Liver (tissue), 9 donors: ENCODE data around the gene OLIG2. TPM values are rescaled to one million over a fixed set of nuclear protein-coding genes. Genes with fewer than 3 reads are reported as not detected.

Experiments used
- DNase-seq: peaks from one replicate; pipeline ENCODE4 v3.0.0-alpha.2; 2017; ENCODE audit warnings: low spot score
- H3K27ac ChIP-seq, 2 donors: one replicate each; pipeline ENCODE4 v1.7.0; 2013; ENCODE audit warnings: inconsistent platforms in 2 of 2, low read length in 2 of 2, control low read depth in 1 of 2, low read depth in 1 of 2, mild to moderate bottlenecking in 1 of 2
- H3K27me3 ChIP-seq, 4 donors: one replicate each; pipeline versions ENCODE4 v1.6.1 to v1.7.0; 2013; ENCODE audit warnings: low read length in 3 of 4, inconsistent platforms in 1 of 4, mild to moderate bottlenecking in 1 of 4, moderate library complexity in 1 of 4; ENCODE audit not compliant: control insufficient read depth in 4 of 4, insufficient read depth in 4 of 4
- H3K36me3 ChIP-seq, 4 donors: one replicate each; pipeline versions ENCODE4 v1.6.1 to v1.7.0; 2013; ENCODE audit warnings: low read length in 3 of 4, mild to moderate bottlenecking in 3 of 4, low read depth in 1 of 4, moderate library complexity in 1 of 4; ENCODE audit not compliant: control insufficient read depth in 4 of 4, insufficient read depth in 3 of 4
- H3K4me1 ChIP-seq, 4 donors: one replicate each; pipeline versions ENCODE4 v1.6.1 to v1.7.0; 2013; ENCODE audit warnings: low read length in 3 of 4, mild to moderate bottlenecking in 3 of 4, moderate library complexity in 1 of 4; ENCODE audit not compliant: control insufficient read depth in 4 of 4, insufficient read depth in 4 of 4
- H3K4me3 ChIP-seq, 3 donors: one replicate each; pipeline versions ENCODE4 v1.6.1 to v1.7.0; 2013; ENCODE audit warnings: low read length in 3 of 3, control low read depth in 1 of 3, low read depth in 1 of 3, mild to moderate bottlenecking in 1 of 3
- H3K9ac ChIP-seq, 2 donors: one replicate each; pipeline ENCODE4 v1.7.0; 2013; ENCODE audit warnings: low read length in 2 of 2, mild to moderate bottlenecking in 2 of 2, moderate library complexity in 2 of 2, control low read depth in 1 of 2, low read depth in 1 of 2
- H3K9me3 ChIP-seq, 4 donors: one replicate each; pipeline versions ENCODE4 v1.6.1 to v1.7.0; 2013; ENCODE audit warnings: low read length in 3 of 4; ENCODE audit not compliant: control insufficient read depth in 4 of 4
- EGR1 ChIP-seq, 2 donors: IDR thresholded peaks; 2 replicates each; pipeline ENCODE4 v1.6.1; 2016 to 2018; ENCODE audit warnings: antibody characterized with exemption in 2 of 2, low read depth in 2 of 2
- FOXA2 ChIP-seq: IDR thresholded peaks from 2 replicates; pipeline ENCODE4 v1.6.1; 2016; ENCODE audit warnings: antibody characterized with exemption
- HNF4G ChIP-seq: IDR thresholded peaks from 2 replicates; pipeline ENCODE4 v1.6.1; 2016; ENCODE audit warnings: antibody characterized with exemption
- JUND ChIP-seq, 2 donors: IDR thresholded peaks; 2 replicates each; pipeline ENCODE4 v1.6.1; 2016; ENCODE audit warnings: antibody characterized with exemption in 2 of 2
- RAD21 ChIP-seq, 2 donors: IDR thresholded peaks; 2 replicates each; pipeline ENCODE4 v1.6.1; 2016; ENCODE audit warnings: antibody characterized with exemption in 2 of 2, mild to moderate bottlenecking in 2 of 2
- RXRA ChIP-seq, 2 donors: IDR thresholded peaks; 2 replicates each; pipeline ENCODE4 v1.6.1; 2017 to 2018; ENCODE audit warnings: antibody characterized with exemption in 2 of 2, mild to moderate bottlenecking in 1 of 2
- SP1 ChIP-seq: IDR thresholded peaks from 2 replicates; pipeline ENCODE4 v1.6.1; 2018; ENCODE audit warnings: antibody characterized with exemption, mild to moderate bottlenecking
- TAF1 ChIP-seq: conservative IDR thresholded peaks from 2 replicates; pipeline ENCODE4 v1.6.1; 2016; ENCODE audit warnings: antibody characterized with exemption, mild to moderate bottlenecking
- WGBS: extraction: QIAGEN DNeasy Blood & Tissue Kit; methylation state at CpG from one replicate; pipeline ENCODE4 v1.1.7; 2013; 5-methylcytosine and 5-hydroxymethylcytosine counted together
- polyA plus RNA-seq, 2 donors: library from polyadenylated mRNA; stranded (reverse) in 1 of 2; unstranded in 1 of 2; fragments of 200-250 nt in 1 of 2; fragments of >200 nt in 1 of 2; fragmentation: Nextera tagmentation in 1 of 2; extraction: Ambion mirVana in 1 of 2; gene quantifications; one replicate each; pipeline versions ENCODE4 v1.2.1 to v1.2.3, GENCODE V29; 2013 to 2015
- total RNA-seq, 2 donors: library from RNA; depleted of rRNA; stranded (reverse); fragments of >200 nt; gene quantifications; one replicate each; pipeline ENCODE4 v1.2.3, GENCODE V29; 2014
- TF ChIP-seq, protein P1 (sequence below): IDR thresholded peaks from 2 replicates; pipeline ENCODE4 v1.6.1; 2016; ENCODE audit warnings: antibody characterized with exemption
- TF ChIP-seq, protein P2 (sequence below): fragments of 150-350 bp; IDR thresholded peaks from 2 replicates; pipeline ENCODE4 v1.5.1; 2017; ENCODE audit warnings: improper control_type of control experiment, low read depth, low read length; ENCODE audit not compliant: missing input control
- TF ChIP-seq, protein P3 (sequence below): IDR thresholded peaks from 2 replicates; pipeline ENCODE4 v1.6.1; 2016; ENCODE audit warnings: antibody characterized with exemption, mild to moderate bottlenecking
- TF ChIP-seq, protein P4 (sequence below): IDR thresholded peaks from 2 replicates; pipeline ENCODE4 v1.6.1; 2016; ENCODE audit warnings: antibody characterized with exemption
- donor health status: healthy.
- donor health status: healthy.
- donor health status: healthy.
- donor health status: healthy.
- donor health status: healthy.

OLIG2 gene
- total and polyA plus RNA-seq, 4 donors = not detected

DNA sequence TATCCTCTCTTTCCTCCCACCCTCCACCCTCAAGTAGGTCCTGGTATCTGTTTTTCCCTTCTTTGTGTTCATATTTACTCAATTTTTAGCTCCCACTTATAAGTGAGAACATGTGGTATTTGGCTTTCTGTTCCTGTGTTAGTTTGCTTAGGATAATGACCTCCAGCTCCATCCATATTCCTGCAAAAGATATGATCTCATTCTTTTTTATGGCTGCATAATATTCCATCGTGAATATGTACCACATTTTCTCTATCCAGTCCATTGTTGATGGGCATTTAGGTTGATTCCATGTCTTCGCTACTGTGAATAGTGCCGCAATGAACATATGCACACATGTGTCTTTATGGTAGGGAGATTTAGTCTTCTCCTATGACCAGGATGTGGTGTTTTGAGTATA lies 14.5 kb downstream of the OLIG2 start:
- Histone ChIP-seq H3K4me1 (no peaks in the 10 kb centered on the region), H3K9ac (no peak overlapping the region), H3K9me3 (no peaks in the 10 kb centered on the region), H3K36me3 (no peaks in the 10 kb centered on the region), H3K4me3 (no peak overlapping the region), H3K27me3 (peaks cover 0 to 4% (median 1%) of the 10 kb centered on the region in 4 donors), H3K27ac (no peak overlapping the region)
- TF ChIP-seq TAF1 = no peak
- no peak for TF ChIP-seq RXRA (IDR thresholded peaks at IDR 0.05)
- no peak for TF ChIP-seq RAD21 (IDR thresholded peaks at IDR 0.05)
- DNase-seq = no peak
- 91% methylated on average over 3 of the region's 3 CpGs for WGBS

DNA sequence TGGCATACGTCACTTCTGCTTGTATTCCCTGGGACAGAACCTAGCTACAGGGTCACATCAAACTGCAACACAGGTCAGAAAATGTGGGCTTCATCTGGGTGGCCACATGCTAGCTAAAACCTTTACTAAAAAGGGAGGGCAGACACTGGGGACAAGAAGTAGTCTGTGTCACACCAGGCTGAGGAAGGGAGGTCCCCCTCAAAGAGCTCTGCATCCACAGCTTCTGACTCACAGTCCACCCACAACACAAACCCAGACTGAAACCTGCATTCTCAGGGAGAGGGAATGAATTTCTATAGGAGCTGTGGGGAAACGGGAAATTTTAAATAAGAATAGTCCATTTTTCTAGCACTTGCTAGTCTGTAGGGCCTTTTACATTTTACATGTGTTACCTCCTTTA lies 16.2 kb downstream of the OLIG2 start:
- H3K27me3 ChIP-seq = peaks cover 0 to 4% (median 2%) of the 10 kb centered on the region in 4 donors
- H3K27ac ChIP-seq = no peak overlapping the region
- DNase-seq = no peak
- TF ChIP-seq HNF4G = no peak
- TF ChIP-seq, protein P1, sequence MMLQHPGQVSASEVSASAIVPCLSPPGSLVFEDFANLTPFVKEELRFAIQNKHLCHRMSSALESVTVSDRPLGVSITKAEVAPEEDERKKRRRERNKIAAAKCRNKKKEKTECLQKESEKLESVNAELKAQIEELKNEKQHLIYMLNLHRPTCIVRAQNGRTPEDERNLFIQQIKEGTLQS = no peak
- no peak for TF ChIP-seq SP1
- TF ChIP-seq, protein P2, sequence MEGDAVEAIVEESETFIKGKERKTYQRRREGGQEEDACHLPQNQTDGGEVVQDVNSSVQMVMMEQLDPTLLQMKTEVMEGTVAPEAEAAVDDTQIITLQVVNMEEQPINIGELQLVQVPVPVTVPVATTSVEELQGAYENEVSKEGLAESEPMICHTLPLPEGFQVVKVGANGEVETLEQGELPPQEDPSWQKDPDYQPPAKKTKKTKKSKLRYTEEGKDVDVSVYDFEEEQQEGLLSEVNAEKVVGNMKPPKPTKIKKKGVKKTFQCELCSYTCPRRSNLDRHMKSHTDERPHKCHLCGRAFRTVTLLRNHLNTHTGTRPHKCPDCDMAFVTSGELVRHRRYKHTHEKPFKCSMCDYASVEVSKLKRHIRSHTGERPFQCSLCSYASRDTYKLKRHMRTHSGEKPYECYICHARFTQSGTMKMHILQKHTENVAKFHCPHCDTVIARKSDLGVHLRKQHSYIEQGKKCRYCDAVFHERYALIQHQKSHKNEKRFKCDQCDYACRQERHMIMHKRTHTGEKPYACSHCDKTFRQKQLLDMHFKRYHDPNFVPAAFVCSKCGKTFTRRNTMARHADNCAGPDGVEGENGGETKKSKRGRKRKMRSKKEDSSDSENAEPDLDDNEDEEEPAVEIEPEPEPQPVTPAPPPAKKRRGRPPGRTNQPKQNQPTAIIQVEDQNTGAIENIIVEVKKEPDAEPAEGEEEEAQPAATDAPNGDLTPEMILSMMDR = no peak
- TF ChIP-seq, protein P3, sequence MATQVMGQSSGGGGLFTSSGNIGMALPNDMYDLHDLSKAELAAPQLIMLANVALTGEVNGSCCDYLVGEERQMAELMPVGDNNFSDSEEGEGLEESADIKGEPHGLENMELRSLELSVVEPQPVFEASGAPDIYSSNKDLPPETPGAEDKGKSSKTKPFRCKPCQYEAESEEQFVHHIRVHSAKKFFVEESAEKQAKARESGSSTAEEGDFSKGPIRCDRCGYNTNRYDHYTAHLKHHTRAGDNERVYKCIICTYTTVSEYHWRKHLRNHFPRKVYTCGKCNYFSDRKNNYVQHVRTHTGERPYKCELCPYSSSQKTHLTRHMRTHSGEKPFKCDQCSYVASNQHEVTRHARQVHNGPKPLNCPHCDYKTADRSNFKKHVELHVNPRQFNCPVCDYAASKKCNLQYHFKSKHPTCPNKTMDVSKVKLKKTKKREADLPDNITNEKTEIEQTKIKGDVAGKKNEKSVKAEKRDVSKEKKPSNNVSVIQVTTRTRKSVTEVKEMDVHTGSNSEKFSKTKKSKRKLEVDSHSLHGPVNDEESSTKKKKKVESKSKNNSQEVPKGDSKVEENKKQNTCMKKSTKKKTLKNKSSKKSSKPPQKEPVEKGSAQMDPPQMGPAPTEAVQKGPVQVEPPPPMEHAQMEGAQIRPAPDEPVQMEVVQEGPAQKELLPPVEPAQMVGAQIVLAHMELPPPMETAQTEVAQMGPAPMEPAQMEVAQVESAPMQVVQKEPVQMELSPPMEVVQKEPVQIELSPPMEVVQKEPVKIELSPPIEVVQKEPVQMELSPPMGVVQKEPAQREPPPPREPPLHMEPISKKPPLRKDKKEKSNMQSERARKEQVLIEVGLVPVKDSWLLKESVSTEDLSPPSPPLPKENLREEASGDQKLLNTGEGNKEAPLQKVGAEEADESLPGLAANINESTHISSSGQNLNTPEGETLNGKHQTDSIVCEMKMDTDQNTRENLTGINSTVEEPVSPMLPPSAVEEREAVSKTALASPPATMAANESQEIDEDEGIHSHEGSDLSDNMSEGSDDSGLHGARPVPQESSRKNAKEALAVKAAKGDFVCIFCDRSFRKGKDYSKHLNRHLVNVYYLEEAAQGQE = no peak
- TF ChIP-seq JUND (IDR thresholded peaks at IDR 0.05) = no peak
- TF ChIP-seq RXRA (IDR thresholded peaks at IDR 0.05) = no peak
- no peaks in the 10 kb centered on the region for H3K4me1 ChIP-seq
- no peaks in the 10 kb centered on the region for H3K9me3 ChIP-seq
- no peak overlapping the region for H3K4me3 ChIP-seq
- WGBS = 51% methylated on average over 2 of the region's 2 CpGs
- H3K36me3 ChIP-seq = no peaks in the 10 kb centered on the region
- H3K9ac ChIP-seq = no peak overlapping the region

DNA sequence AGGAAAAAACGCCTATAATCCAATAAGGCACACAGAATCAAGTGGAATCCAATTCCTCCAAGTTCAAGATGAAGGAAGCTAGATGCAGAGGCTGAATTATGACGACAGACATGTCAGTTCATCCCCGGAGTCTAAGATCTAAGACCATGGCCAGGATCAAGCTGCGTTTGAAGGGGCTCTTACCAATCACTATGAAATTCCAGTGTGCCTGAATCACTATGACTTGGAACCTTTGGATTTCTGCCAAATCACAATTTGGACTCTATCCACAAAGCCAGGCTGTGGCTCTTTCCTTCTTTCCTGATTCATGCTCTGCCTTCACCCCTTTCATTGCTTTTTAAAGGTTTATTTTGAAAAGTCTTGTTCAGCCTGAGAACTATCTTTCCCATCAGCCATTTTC lies 17.1 kb downstream of the OLIG2 start:
- Histone ChIP-seq H3K27me3 (peaks cover 0 to 4% (median 3%) of the 10 kb centered on the region in 4 donors), H3K27ac (no peak overlapping the region), H3K9me3 (no peaks in the 10 kb centered on the region), H3K36me3 (no peaks in the 10 kb centered on the region), H3K9ac (no peak overlapping the region), H3K4me3 (no peak overlapping the region), H3K4me1 (no peaks in the 10 kb centered on the region)
- TF ChIP-seq, protein P2 = no peak
- TF ChIP-seq, protein P1 = no peak
- TF ChIP-seq EGR1 (IDR thresholded peaks at IDR 0.05; ENCODE audit: low read depth in 2 of 2) (no peak), RXRA (IDR thresholded peaks at IDR 0.05) (no peak), FOXA2 (no peak)
- TF ChIP-seq, protein P4, sequence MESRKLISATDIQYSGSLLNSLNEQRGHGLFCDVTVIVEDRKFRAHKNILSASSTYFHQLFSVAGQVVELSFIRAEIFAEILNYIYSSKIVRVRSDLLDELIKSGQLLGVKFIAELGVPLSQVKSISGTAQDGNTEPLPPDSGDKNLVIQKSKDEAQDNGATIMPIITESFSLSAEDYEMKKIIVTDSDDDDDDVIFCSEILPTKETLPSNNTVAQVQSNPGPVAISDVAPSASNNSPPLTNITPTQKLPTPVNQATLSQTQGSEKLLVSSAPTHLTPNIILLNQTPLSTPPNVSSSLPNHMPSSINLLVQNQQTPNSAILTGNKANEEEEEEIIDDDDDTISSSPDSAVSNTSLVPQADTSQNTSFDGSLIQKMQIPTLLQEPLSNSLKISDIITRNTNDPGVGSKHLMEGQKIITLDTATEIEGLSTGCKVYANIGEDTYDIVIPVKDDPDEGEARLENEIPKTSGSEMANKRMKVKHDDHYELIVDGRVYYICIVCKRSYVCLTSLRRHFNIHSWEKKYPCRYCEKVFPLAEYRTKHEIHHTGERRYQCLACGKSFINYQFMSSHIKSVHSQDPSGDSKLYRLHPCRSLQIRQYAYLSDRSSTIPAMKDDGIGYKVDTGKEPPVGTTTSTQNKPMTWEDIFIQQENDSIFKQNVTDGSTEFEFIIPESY = no peak
- TF ChIP-seq, protein P3 = no peak
- DNase-seq = no peak
- WGBS = 63% methylated on average over 4 of the region's 4 CpGs
